GM12865 (cell line): Measurements from ENCODE around the gene FSIP1.

Source experiments
- DNase-seq: peaks from one replicate; pipeline ENCODE4 v3.0.0; 2010; ENCODE audit warnings: low read depth
- H3K4me3 ChIP-seq: 2 replicates; pipeline ENCODE4 v1.5.1; 2011; ENCODE audit warnings: mild to moderate bottlenecking, low read depth, low read length, control low read depth
- CTCF ChIP-seq: IDR thresholded peaks from 2 replicates; pipeline ENCODE4 v1.5.1; 2011; ENCODE audit warnings: low read length, control low read depth, low read depth, inconsistent platforms; ENCODE audit not compliant: insufficient read depth; ENCODE audit errors: missing control alignments

Gene FSIP1

DNA sequence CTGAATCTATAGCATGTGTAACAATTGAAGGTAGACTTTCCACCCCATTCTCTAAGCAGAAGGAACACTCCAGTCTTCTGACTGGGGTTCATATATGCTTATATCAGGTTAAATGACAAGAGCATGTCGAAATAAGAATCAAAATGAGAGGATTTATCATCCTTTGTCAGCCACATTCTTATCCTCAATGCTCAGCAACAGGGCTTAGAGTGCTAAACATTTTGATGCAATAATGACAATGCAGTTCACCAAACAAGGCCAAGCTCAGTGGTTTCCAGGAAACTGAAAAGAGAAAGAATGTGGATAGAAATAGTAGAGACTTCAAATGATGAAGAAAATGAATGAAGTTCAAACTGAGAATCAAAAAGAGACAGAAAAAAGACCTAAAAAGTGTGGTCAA, 78.0 kb downstream of the FSIP1 start:
- H3K4me3 ChIP-seq: no peak overlapping the region
- no peak for TF ChIP-seq CTCF
- DNase-seq: no peak

DNA sequence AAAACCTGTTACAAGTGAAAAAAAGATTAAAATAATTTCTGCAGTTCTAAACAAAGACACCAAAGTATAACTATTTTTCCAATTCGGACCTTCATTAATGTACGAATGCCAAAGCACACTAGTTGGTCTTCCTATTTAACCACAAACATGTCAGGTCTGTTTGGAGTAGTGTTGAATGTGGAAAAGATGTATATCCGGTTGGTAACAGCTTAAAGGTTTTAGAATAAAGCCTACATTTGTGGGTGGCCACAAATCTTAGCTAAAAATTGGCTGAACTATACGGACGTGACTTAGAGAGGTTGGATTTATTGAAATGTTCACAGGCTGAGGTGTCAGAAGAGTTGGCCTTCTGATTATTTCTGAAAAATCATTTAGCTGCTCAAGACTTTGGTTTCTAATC, 78.4 kb downstream of the FSIP1 start:
- TF ChIP-seq CTCF: no peak
- no peak overlapping the region for H3K4me3 ChIP-seq
- no peak for DNase-seq

- no peak for TF ChIP-seq CTCF
- DNase-seq: no peak
- H3K4me3 ChIP-seq: no peak overlapping the region
Observed at GRCh38 chr15:39701988-39702387, 80.7 kb downstream of the FSIP1 start.

DNA sequence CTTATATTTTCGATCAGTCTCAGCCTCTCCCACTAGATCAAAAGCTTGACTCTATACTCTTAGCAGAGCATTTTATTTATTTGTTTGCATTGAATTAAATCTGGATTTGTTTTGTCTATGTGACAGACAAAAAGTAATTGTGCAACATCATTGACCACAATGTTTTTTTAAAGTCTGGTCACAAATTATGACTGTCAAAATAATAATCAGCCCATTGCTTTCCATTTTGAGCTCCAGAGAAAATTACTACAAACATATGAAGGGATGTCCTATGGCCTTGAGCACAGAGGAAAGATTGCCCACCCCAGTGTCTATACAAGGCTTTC, 82.3 kb downstream of the FSIP1 start:
- no peak overlapping the region for H3K4me3 ChIP-seq
- no peak for TF ChIP-seq CTCF
- DNase-seq: no peak

DNA sequence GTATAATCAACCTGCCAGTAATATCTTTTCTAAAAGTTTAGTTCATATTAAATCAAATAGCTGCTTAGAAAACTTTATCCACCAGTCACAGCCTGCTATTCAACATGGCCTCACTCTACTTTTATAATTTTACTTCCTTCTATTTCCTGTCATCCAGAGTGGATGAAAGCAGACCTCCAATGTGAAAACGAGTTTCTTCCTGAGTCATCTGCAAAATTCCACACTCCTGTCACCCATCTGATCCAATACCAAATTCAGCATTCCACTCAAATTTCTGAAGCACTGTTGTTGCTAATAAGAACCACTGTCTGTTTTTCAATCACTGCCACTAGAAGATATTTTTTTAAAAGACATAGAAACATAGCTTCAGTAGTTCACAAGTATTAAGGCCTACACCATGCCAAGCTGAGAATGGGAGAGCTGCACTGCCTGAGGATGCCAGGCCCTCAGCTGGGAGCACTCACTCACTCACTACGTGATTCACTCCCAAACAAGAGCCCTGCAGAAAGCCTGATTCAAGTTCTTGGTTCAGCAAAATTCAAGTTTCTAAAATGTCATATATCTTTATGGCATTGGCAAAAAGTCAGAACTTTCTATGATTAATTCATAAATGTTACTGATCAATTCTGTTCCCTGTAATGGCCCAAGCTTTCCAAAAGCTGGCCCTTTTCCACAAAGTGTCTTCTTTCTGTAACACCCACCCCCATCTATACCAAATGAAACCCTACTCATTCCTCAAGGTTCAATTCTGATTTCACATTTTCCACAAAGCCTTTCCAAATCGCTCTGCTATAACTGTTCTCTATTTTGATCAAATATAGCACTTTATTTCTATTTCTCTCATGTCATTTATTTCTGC, 82.9 kb downstream of the FSIP1 start:
- H3K4me3 ChIP-seq: no peak overlapping the region
- no peak for DNase-seq
- TF ChIP-seq CTCF: no peak

DNA sequence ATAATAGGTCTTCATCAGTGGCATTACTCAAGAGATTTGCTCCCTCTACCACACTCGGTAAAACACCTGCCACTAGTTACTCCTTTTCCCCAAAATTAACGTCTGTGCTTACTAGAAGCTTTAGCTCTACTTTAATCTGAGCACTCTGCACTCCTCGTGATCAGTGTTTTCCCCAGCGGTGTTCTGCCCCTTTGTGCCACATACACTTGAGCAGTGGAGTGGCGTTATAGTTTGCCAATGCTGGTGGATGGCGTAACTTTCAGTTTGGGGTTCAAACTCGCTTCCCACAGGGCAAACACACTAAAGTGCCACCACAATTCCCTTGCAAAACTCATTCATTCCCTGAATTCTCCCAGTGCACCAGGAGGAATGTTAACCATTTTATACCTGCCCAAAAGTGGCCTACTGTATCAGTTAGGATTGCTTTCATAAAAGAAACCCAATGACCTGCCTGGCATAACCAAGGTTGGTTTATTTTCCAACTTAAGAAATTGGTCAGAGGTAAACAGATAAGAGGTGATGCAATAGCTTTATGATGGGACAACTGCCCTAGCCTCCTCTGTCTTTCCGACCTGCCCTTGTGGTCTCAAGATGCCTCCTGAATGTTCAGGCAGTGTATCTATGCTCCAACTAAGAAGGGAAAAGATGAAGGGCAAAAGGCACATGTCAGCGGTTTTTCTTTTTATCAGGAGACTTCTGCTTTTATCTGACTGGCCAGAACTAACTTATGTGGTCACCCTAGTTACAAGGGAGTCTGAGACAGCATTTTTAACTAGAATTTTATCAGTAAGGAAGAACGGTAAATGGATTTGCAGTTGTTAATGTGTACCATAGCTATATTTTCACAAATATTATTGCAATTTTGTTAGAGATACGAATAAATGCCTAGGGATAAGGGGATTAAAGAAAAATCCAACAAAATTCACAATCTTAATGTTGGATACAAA, 83.9 kb downstream of the FSIP1 start:
- H3K4me3 ChIP-seq: no peak overlapping the region
- no peak for DNase-seq
- TF ChIP-seq CTCF: no peak
